GM21825 (cell line): Measurements from ENCODE around the gene ACP7.
"Not testable (repeated sequence)": the region's sequence is repeated elsewhere in the genome, so short reads cannot be mapped to it uniquely, and the experiment has no call there.

ENCODE experiments used
- ATAC-seq: cut with Tn5 transposase; IDR thresholded peaks from one replicate; pipeline ENCODE4 v1.9.1; 2021; ENCODE audit warnings: mild to moderate bottlenecking, moderate library complexity; ENCODE audit not compliant: unreplicated experiment

ACP7 gene

GRCh38 chr19:39074942-39075341, 9.2 kb upstream of the ACP7 start:
- ATAC-seq = no peak

GRCh38 chr19:39077323-39077722, 6.8 kb upstream of the ACP7 start:
- ATAC-seq = no peak

- ATAC-seq = no peak
Observed at GRCh38 chr19:39078436-39079200, 5.5 kb upstream of the ACP7 start.

DNA sequence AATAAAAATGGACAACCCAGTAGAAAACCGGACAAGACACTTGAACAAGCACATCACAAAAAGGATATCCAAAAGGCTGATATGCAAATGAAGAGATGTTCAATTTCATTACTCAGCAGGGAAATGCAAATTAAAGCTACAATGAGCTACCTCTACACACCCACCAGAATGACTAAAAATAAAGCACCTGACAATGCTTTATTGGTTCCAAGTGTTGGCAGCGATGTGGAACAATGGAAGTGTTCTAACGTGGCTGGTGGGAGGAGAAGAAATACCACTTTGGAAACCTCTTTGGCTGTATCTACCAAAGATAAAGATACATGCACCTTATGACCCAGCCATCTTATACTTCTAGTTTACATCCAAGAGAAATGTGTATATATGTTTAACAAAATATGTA, 3.7 kb upstream of the ACP7 start:
- ATAC-seq = no peak

DNA sequence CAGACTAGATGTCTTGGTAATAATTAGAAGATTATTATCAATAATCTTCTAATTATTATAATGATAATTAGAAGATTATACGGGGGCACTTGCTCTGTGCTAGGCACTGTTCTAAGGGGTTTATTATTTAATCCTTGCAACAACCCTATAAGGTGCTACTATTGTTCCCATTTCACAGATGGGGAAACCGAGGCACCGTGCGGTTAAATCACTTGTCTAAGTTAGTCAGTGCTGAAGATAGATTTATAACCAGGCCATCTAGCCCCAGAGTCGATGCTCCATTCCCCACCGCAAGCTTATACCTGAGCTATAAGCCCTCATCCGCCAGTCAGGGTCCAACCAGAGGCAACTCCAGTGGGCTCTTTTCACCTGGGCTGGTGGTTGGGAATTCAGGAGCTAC, 2.0 kb upstream of the ACP7 start:
- ATAC-seq = no peak

DNA sequence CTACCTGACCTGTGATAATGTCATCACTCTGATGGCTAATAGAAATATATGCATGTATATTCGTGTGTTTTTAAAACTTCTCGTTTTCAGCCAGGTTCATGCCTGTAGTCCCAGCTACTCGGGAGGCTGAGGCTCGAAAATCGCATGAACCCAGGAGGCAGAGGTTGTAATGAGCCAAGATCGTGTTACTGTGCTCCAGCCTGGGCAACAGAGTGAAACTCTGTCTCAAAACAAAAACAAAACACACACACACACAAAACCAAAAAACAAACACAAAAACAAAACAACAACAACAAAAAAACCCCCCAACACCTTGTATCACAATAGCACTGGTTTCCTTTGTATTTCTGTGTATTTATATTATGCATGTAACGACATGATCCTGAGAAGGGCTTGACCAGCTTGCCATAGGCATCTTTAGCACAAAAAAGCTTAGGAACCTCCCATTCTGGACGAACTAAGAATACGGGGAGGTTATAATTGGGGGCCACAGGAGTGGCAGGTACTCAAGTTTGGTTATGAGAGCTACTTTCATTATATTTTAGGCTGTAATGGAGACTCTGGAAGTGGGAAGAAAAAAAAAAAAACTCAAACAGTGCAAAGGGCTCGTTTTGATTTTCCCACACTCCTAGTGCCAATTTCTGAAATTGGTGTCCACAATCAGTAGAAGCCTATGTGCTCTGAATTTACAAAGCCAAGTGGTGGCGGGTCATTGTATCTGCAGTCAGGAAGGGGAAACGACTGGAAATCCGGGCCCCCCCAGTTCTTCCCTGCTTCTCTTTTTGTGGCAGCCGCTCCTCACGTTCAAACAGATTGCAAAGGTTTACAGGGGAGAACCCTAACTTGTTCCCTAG, 1.2 kb upstream of the ACP7 start:
- no peak for ATAC-seq

DNA sequence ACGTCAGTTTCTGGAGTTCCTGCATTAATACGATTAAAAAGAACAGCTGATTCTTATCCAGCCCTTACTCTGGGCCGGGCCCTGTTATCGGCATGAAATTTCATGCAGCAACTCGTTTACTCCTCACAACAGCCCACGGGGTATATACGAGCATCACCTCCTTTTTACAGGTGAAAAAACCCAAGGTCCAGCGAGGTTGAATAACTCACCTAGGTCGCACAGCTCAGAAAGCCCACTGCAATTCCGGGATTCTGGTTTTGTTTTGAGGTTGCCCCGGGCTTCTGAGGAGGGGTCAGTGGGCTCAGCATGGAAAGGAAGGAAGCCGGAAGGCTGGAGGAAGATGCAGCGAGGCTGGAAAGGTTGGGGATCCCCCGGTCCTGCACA, 577 bp upstream of the ACP7 start:
- no peak for ATAC-seq

DNA sequence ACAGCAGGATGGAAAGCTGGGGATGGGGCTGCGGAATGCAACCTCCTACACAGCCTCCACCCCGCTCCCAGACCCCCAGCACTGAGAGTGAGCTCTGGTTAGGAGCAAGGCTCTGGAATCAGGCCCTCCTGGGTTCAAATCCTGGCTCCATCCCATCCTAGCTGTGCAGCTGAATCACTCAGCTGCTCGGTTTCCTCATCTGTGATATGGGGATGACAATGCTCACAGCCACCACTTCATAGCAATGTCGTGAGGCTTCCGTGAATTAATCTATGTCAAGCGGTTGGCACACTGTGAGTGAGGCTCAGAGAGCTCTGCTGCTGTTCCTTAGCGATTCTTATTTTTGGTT, 538 bp downstream of the ACP7 start:
- ATAC-seq = no peak

DNA sequence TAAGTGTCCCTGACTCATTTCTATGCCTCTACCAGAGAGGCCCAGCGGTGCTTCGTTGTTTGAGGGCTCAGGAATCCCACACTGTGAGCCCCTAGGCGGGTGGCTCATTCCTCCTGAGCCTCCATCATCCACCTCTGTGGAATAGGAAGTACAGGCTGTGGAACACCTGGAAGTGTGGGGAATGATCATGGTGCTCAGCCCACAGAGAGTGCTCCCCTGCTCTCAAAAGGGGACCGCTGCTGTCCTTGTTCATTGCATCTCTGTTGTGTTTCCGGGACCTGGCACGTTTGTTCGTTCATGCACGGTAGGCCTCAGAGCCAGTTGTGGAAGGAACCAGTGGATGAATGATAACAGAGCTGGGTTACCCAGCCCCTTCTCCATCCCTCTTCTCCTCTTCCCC, 1.2 kb downstream of the ACP7 start:
- ATAC-seq = no peak

- ATAC-seq = no peak
Observed at GRCh38 chr19:39086386-39086785, 2.2 kb downstream of the ACP7 start.

DNA sequence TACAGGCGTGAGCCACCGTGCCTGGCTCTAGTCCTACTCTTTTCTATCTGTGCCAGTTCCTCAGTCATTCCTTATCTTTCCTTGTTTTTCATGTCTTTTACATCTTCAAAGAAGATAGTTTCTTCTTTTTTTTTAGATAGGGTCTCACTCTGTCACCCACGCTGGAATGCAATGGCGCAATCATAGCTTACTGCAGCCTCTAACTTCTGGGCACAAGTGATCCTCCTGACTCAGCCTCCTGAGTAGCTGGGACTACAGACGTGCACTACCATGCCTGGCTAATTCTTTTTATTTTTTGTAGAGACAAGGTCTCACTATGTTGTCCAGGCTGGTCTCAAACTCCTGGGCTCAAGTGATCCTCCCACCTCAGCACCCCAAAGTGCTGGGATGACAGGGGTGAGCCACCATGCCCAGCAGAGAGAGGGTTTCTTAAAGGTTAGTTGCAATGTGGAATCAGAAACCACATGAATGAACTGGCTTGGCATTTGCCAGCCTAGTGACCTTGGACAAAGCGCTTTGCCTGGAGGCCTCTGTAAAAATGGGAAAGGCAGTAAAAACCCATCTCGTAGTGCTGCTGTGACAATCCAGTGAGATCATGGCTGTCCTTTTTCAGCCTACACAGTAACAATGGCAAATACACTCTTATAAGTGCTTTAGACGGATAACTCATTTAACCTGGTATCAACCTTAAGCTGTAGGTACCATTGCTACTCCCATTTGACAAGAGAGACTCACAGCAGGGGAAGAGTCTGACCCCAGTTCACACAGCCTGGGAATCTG, 3.9 kb downstream of the ACP7 start:
- ATAC-seq = no peak

- ATAC-seq = not testable (repeated sequence)
Observed at GRCh38 chr19:39090016-39090415, 5.8 kb downstream of the ACP7 start.

GRCh38 chr19:39090881-39091280, 6.7 kb downstream of the ACP7 start:
- ATAC-seq = no peak

GRCh38 chr19:39095799-39096540, 11.8 kb downstream of the ACP7 start:
- ATAC-seq = not testable (repeated sequence)

DNA sequence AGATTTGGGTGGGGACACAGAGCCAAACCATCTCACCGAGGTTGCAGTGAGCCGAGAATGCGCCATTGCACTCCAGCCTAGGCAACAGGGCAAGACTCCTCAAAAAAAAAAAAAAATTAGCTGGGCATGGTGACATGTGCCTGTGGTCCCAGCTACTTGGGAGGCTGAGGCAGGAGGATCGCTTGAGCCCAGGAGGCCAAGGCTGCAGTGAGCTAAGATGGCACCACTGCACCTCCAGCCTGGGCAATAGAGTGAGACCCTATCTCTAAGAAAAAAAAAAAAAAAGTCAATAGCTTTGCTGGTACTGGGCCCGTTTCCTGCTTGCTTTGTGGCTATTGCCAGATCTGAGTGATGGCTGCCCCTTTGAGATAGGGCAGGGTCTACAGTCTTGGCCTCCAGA, 13.1 kb downstream of the ACP7 start:
- ATAC-seq = no peak

GRCh38 chr19:39097721-39098120, 13.6 kb downstream of the ACP7 start:
- no peak for ATAC-seq

- ATAC-seq = no peak
Observed at GRCh38 chr19:39098365-39099269, 14.4 kb downstream of the ACP7 start.

- no peak for ATAC-seq
Observed at GRCh38 chr19:39099341-39099740, 15.2 kb downstream of the ACP7 start.

GRCh38 chr19:39100500-39101166, 16.5 kb downstream of the ACP7 start:
- no peak for ATAC-seq
